ENCODE results near the gene ELMOD3. TPM values are rescaled to one million over a fixed set of nuclear protein-coding genes. Genes with fewer than 3 reads are reported as not detected.
"Not testable (repeated sequence)": the region's sequence is repeated elsewhere in the genome, so short reads cannot be mapped to it uniquely, and the experiment has no call there.

Gene ELMOD3
- total RNA-seq, 1 donor from 2014 or later: 10.4 TPM

- ATAC-seq; intact Hi-C loops (cut with micrococcal nuclease); DNase-seq: not testable (repeated sequence)
Observed at GRCh38 chr2:85362653-85363387, 8.3 kb downstream of the ELMOD3 start.

- ATAC-seq (no peak), DNase-seq (no peak)
- intact Hi-C loops (cut with micrococcal nuclease): no loop called here
Observed at GRCh38 chr2:85367180-85367579, 12.6 kb downstream of the ELMOD3 start.

- ATAC-seq: no peak
- no peak for DNase-seq
Observed at GRCh38 chr2:85368921-85369320, 14.4 kb downstream of the ELMOD3 start.

GRCh38 chr2:85369500-85369899 is 14.9 kb downstream of the ELMOD3 start:
- intact Hi-C loops (cut with micrococcal nuclease): no loop called here
- ATAC-seq (no peak), DNase-seq (no peak)

More at GRCh38 chr2:85368921-85369320, 14.4 kb downstream of the ELMOD3 start:
- intact Hi-C loops (cut with micrococcal nuclease): no loop called here

- DNase-seq: no peak
- ATAC-seq: no peak
- intact Hi-C loops (cut with micrococcal nuclease): no loop called here
Observed at GRCh38 chr2:85371045-85371444, 16.5 kb downstream of the ELMOD3 start.

GRCh38 chr2:85376291-85377065 is 21.9 kb downstream of the ELMOD3 start:
- no peak for DNase-seq

GRCh38 chr2:85377083-85377482 is 22.5 kb downstream of the ELMOD3 start:
- intact Hi-C loops (cut with micrococcal nuclease): no loop called here
- ATAC-seq: no peak
- no peak for DNase-seq

More at GRCh38 chr2:85376291-85377065, 21.9 kb downstream of the ELMOD3 start:
- no peak for ATAC-seq
- intact Hi-C loops (cut with micrococcal nuclease): no loop called here

- ATAC-seq (no peak), DNase-seq (no peak)
- intact Hi-C loops (cut with micrococcal nuclease): no loop called here
Observed at GRCh38 chr2:85378257-85378656, 23.7 kb downstream of the ELMOD3 start.

GRCh38 chr2:85380048-85380447 is 25.5 kb downstream of the ELMOD3 start:
- intact Hi-C loops (cut with micrococcal nuclease): no loop called here
- no peak for ATAC-seq

GRCh38 chr2:85383151-85383550 is 28.6 kb downstream of the ELMOD3 start:
- ATAC-seq; intact Hi-C loops (cut with micrococcal nuclease); DNase-seq: not testable (repeated sequence)

More at GRCh38 chr2:85380048-85380447, 25.5 kb downstream of the ELMOD3 start:
- DNase-seq: no peak

- intact Hi-C loops (cut with micrococcal nuclease): no loop called here
Observed at GRCh38 chr2:85383850-85384249, 29.3 kb downstream of the ELMOD3 start.

GRCh38 chr2:85385746-85386145 is 31.2 kb downstream of the ELMOD3 start:
- DNase-seq (no peak), ATAC-seq (no peak)
- intact Hi-C loops (cut with micrococcal nuclease): no loop called here

More at GRCh38 chr2:85383850-85384249, 29.3 kb downstream of the ELMOD3 start:
- DNase-seq (no peak), ATAC-seq (no peak)

GRCh38 chr2:85387754-85388153 is 33.2 kb downstream of the ELMOD3 start:
- intact Hi-C loops (cut with micrococcal nuclease): no loop called here
- no peak for DNase-seq
- no peak for ATAC-seq

GRCh38 chr2:85388878-85389538 is 34.4 kb downstream of the ELMOD3 start:
- no peak for DNase-seq
- ATAC-seq: no peak
- intact Hi-C loops (cut with micrococcal nuclease): no loop called here

- DNase-seq: peak; percentile 75
- intact Hi-C loops (cut with micrococcal nuclease): no loop called here
Observed at GRCh38 chr2:85390941-85391669, 36.5 kb downstream of the ELMOD3 start.

GRCh38 chr2:85393836-85394235 is 39.3 kb downstream of the ELMOD3 start:
- intact Hi-C loops (cut with micrococcal nuclease): no loop called here
- DNase-seq (no peak), ATAC-seq (no peak)

More at GRCh38 chr2:85390941-85391669, 36.5 kb downstream of the ELMOD3 start:
- peak; percentile 73 for ATAC-seq

- no peak for ATAC-seq
- intact Hi-C loops (cut with micrococcal nuclease): no loop called here
- DNase-seq: no peak
Observed at GRCh38 chr2:85394261-85394681, 39.7 kb downstream of the ELMOD3 start.

GRCh38 chr2:85394976-85395375 is 40.4 kb downstream of the ELMOD3 start:
- ATAC-seq (no peak), DNase-seq (no peak)
- intact Hi-C loops (cut with micrococcal nuclease): no loop called here

GRCh38 chr2:85395912-85396475 is 41.4 kb downstream of the ELMOD3 start:
- ATAC-seq: no peak
- no peak for DNase-seq
- intact Hi-C loops (cut with micrococcal nuclease): no loop called here
